Suprapubic skin (tissue), 3 donors: Measurements from ENCODE around the gene FOSB.

ENCODE experiments used
- CTCF ChIP-seq, 2 donors: fragments of 200-600 bp in 1 of 2; fragments of 450-650 bp in 1 of 2; sonication (generic) in 1 of 2; IDR thresholded peaks; one replicate each; pipeline ENCODE4 v1.5.1; 2016 to 2019; ENCODE audit warnings: antibody characterized with exemption in 2 of 2, mild to moderate bottlenecking in 1 of 2, moderate library complexity in 1 of 2
- EP300 ChIP-seq: sonication (generic); formaldehyde crosslinking; IDR thresholded peaks from one replicate; pipeline ENCODE4 v1.6.1; 2017; ENCODE audit warnings: antibody characterized with exemption
- POLR2A ChIP-seq, 2 donors: fragments of 450-650 bp; IDR thresholded peaks; one replicate each; pipeline ENCODE4 v1.6.1; 2017; ENCODE audit warnings: antibody characterized with exemption in 2 of 2, mild to moderate bottlenecking in 2 of 2, moderate library complexity in 2 of 2

GRCh38 chr19:45440259-45440638, 27.5 kb upstream of the FOSB start:
- TF ChIP-seq CTCF (IDR thresholded peaks at IDR 0.05), result no peak
- TF ChIP-seq POLR2A (IDR thresholded peaks at IDR 0.05), result no peak
- no peak for TF ChIP-seq EP300
